Non-pigmented ciliary epithelial cell (primary cell): Measurements from ENCODE around the gene UROC1.
A peak's percentile ranks its signal among the peaks of the same experiment; 100 is the strongest.
"Not testable (repeated sequence)": the region's sequence is repeated elsewhere in the genome, so short reads cannot be mapped to it uniquely, and the experiment has no call there.

ENCODE experiments used
- DNase-seq: peaks from one replicate; pipeline ENCODE4 v3.0.0-alpha.2; 2010; ENCODE audit warnings: low read depth

Gene UROC1

DNA sequence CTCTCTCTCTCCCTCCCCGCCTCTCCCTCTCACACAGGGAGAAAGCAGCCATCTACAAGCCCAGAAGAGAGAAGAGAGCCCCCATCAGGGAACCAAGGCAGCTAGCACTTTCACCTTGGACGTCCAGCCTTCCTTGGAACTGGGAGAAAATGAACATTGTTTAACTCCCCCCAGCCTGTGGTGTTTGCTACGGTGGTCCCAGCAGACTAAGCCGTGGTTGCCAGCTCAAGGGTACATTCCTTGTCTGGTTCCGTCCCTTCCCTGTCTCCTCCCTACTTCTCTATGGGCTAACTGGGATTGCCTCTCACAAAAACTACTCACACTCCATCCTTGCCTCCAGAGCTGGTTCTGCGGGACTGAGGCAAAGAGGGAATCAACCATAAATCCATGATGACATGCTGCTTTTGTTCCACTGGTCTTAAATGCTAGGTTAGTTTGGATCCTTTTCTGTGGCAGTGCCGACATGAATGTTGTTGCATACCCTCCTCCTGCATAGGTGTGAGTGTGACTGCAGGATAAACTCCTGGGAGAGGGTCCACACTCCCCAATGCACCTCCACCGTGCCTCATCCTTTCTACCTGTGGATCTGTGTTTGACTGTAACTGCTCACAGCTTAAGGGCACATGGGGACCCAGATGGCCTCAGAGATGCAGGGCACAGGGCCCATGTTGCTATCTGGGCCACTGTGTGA, 29.1 kb upstream of the UROC1 start:
- DNase-seq, result no peak

- DNase-seq, result no peak
Observed at GRCh38 chr3:126546013-126546412, 28.4 kb upstream of the UROC1 start.

DNA sequence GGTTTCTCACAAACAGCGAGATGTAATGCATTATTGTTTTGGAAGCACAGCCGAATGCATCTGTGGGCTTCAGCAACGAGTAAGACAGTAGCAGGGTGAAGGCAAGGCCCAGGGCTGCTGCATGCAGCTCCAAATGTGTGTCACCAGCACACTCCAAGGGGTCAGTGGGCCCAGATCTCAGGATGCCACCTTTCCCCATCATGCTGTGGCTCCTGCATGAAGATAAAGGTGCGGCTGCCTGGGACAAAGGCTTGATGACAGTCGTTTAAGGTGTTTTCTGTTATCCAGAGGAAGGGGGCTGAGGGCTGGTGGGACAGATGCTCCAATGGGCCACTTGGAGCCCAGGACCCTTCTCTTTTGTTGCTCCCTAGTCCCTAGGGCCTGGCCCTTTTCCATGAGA, 28.0 kb upstream of the UROC1 start:
- no peak for DNase-seq

GRCh38 chr3:126544596-126545281, 27.2 kb upstream of the UROC1 start:
- DNase-seq, result no peak

DNA sequence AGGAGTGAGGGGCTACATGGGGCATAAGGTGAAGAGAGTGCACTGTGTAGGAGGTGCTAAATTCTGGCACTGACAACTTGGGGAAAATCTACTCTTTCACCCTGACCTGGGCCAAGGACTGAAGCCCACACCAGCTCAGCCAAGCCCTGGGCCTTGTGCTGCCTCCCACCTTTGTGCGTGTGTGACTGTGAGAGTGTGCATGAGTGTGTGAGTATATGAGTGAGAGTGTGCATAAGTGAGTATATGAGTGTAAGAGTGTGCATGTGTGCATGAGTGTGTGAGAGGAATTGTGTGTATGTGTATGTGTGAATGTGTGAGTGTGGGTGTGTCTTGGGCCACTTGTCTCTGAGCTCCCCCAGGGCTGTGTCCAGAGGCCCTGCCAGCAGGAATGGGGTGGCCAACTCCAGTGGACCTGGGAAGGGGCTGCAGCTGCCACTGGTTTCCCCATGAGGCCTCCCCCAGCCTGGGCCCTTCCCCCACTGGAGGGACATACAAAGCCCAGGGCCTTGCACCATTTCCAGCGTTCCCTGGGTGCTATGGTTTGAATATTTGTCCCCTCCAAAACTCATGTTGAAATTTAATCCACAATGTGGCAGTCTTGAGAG, 26.0 kb upstream of the UROC1 start:
- DNase-seq, result no peak

- DNase-seq, result no peak
Observed at GRCh38 chr3:126542340-126543241, 25.0 kb upstream of the UROC1 start.

DNA sequence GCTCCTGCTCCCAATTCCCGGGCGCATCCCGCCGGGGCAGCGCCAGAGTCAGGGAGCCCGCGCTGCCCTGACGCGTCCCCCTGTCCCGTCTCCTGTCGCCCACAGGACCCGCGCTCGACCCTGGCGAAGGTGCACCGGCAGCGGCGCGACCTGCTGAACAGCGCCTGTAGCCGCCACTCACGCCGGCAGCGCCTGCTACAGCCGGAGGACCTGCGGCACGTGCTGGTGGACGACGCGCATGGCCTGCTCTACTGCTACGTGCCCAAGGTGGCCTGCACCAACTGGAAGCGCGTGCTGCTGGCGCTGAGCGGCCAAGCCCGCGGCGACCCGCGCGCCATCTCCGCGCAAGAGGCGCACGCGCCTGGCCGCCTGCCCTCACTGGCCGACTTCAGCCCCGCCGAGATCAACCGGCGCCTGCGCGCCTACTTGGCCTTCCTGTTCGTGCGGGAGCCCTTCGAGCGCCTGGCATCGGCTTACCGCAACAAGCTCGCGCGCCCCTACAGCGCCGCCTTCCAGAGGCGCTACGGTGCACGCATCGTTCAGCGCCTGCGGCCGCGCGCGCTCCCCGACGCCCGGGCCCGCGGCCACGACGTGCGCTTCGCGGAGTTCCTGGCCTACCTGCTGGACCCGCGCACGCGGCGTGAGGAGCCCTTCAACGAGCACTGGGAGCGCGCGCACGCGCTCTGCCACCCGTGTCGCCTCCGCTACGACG, 24.2 kb upstream of the UROC1 start:
- no peak for DNase-seq

GRCh38 chr3:126540951-126541627, 23.5 kb upstream of the UROC1 start:
- DNase-seq, result no peak

DNA sequence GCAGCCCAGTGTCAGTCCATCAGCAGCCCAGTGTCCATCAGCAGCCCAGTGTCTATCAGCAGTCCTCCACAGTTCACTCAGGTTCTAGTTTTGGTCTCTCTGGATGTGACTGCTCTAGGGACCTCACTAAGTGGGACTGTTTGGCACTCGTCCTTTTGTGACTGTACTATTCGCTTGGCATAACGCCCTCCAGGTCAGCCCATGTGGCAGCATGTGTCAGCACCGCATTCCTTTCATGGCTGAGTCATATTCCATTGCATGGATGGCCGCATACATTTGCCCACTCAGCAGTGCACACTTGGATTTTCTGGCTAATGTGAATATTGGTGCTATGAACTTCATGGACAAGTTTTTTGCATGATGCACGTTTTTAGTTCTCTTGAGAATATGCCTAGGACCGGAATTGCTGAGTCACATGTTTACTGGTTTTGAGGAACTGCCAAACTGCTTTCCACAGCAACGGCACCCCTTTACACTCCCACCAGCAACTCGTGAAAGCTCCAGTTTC, 22.8 kb upstream of the UROC1 start:
- DNase-seq, result peak; percentile 58

DNA sequence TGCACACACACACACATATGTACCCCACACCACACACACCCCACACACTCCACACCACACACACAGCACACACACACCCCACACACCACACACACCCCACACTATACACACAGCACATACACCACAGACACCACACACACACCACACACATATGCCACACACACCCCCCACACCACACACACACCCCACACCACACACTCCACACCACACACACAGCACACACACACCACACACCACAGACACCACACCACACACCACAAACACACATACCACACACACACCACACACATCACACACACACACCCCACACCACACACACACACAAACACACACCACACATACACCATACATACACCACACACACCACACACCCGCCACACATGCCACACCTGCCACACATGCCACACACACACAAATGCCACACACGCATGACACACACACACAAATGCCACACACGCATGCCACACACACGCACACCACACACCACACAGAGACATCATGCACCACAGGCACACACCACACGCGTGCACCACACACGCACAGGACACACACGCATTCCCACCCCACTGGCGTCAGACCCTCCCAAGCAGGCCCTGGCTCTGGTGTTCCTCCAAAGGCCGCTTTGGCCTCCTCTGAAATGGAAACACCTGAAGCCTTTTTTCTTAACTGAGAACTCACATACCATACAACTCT, 22.1 kb upstream of the UROC1 start:
- DNase-seq, result no peak

DNA sequence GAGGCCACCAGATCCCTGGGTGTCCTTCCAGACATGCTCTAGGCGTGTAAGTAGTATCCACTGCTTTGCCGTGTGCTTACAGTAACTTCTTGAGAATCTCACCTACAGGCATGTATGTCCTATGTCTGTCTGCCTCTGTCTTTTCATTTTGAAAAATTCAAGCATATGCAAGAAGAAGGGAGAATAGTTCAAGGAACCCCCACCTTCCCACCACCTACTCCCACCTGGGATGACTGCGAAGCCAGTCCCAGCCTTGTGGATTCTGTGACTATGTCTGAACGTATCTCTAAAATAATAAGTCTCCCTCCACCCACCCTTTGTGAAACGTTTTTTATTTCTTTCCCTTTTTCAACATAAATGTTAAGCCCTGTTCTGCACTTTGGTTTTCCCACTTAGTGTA, 21.4 kb upstream of the UROC1 start:
- DNase-seq, result no peak

- DNase-seq, result no peak
Observed at GRCh38 chr3:126538316-126538715, 20.7 kb upstream of the UROC1 start.

- DNase-seq, result no peak
Observed at GRCh38 chr3:126537730-126538281, 20.2 kb upstream of the UROC1 start.

DNA sequence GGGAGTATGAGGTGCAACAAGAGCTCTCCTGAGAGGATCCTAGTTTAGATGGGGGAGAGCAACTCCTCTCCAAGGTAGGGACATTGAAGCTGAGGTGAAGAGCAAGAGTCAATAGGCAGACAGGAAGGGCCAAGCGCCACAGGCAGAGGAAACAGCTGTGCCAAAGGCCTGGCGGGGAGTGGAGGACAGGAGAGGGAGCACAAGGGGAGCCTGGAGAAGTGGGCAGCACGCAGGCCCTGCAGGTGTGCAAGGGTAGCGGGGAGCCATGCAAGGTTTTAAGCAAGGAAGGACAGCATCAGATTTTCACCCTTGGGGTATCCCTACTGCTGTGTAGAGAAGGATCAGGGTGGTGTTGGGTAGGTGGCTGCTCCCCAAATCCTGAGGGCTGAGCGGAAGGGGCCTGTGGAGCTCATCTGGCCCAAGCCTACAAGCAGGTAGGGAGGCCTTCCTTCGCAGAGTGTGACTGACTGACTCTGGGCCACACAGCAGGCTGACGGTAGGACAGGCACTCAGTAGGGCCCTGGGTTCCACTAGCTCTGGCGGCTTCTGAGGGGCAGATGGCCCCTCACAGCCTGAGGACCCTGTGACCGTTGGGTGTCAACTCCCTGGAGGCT, 19.6 kb upstream of the UROC1 start:
- no peak for DNase-seq

GRCh38 chr3:126536126-126536525, 18.6 kb upstream of the UROC1 start:
- no peak for DNase-seq

DNA sequence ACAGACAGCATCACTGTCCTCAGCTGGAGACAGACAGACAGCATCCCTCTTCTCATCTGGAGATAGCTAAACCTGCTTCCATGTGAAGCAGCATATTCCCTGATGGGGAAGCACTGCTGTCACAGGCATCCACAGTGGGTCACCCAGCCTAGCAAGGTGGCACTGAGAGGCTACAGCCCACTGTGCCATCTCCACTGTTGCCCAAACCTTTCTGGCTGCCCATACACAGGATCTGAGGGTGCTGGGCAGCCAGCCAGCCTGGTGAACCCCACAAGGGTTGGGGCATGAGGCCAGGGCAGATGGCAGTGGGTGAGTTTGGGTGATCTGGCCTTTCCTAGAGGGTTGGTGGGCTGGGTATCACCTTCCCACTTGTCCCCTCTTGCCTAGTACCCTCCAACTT, 18.1 kb upstream of the UROC1 start:
- DNase-seq, result no peak

DNA sequence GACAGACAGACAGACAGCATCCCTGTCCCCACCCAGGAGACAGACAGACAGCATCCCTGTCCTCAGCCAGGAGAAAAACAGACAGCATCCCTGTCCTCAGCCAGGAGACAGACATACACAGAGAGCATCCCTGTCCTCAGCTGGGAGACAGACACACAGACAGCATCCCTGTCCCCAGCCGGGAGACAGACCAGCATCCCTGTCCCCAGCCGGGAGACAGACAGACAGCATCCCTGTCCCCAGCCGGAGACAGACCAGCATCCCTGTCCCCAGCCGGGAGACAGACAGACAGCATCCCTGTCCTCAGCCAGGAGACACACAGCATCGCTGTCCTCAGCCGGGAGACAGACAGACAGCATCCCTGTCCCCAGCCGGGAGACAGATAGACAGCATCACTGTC, 17.1 kb upstream of the UROC1 start:
- not testable (repeated sequence) for DNase-seq

GRCh38 chr3:126533506-126533905, 15.9 kb upstream of the UROC1 start:
- DNase-seq, result no peak

- DNase-seq, result no peak
Observed at GRCh38 chr3:126531051-126531330, 13.4 kb upstream of the UROC1 start.
